Stomach (tissue), 4 donors: ENCODE data around the gene MAMLD1.

ENCODE experiments used
- CTCF ChIP-seq, 7 experiments: fragments of 450-650 bp in 4 of 7; fragments of 200-600 bp in 3 of 7; sonication (generic) in 3 of 7; IDR thresholded peaks; one replicate each; pipeline ENCODE4 v1.5.1; 2016 to 2019; ENCODE audit warnings: antibody characterized with exemption in 7 of 7, control low read depth in 2 of 7, mild to moderate bottlenecking in 1 of 7
- EP300 ChIP-seq: sonication (generic); formaldehyde crosslinking; IDR thresholded peaks from one replicate; pipeline ENCODE4 v1.6.1; 2017; ENCODE audit warnings: antibody characterized with exemption
- POLR2A ChIP-seq, 4 donors: fragments of 450-650 bp; IDR thresholded peaks; one replicate each; pipeline ENCODE4 v1.6.1; 2016; ENCODE audit warnings: antibody characterized with exemption in 4 of 4, control low read depth in 2 of 4, mild to moderate bottlenecking in 1 of 4, moderate library complexity in 1 of 4
- POLR2AphosphoS5 ChIP-seq, 3 donors: sonication (generic); formaldehyde crosslinking; IDR thresholded peaks; one replicate each; pipeline ENCODE4 v1.6.1; 2016; ENCODE audit warnings: antibody characterized with exemption in 3 of 3

GRCh38 chrX:150352581-150352980, 10.5 kb upstream of the MAMLD1 start:
- no peak for TF ChIP-seq EP300
- TF ChIP-seq CTCF (IDR thresholded peaks at IDR 0.05), result no peak
- no peak for TF ChIP-seq POLR2AphosphoS5 (IDR thresholded peaks at IDR 0.05)
- TF ChIP-seq POLR2A (IDR thresholded peaks at IDR 0.05), result no peak
